HT-29 (cell line): ENCODE results near the gene NOC4L. TPM values are rescaled to one million over a fixed set of nuclear protein-coding genes. Genes with fewer than 3 reads are reported as not detected.
"Not testable (repeated sequence)": the region's sequence is repeated elsewhere in the genome, so short reads cannot be mapped to it uniquely, and the experiment has no call there.

Experiments
- DNase-seq: peaks from one replicate; pipeline ENCODE4 v3.0.0-alpha.2; 2015; ENCODE audit warnings: low spot score
- total RNA-seq: library from RNA; depleted of rRNA; stranded (reverse); fragments of >200 nt; shearing (Covaris generic); gene quantifications from 2 replicates; pipeline ENCODE4 v1.2.3, GENCODE V29; 2014

NOC4L gene
- total RNA-seq, 1 experiment from 2014 or later: 47.0 TPM

GRCh38 chr12:132123970-132124765, 20.1 kb upstream of the NOC4L start:
- no peak for DNase-seq

- no peak for DNase-seq
Observed at GRCh38 chr12:132124766-132125425, 19.4 kb upstream of the NOC4L start.

GRCh38 chr12:132125736-132126135, 18.5 kb upstream of the NOC4L start:
- DNase-seq: no peak

GRCh38 chr12:132127041-132127440, 17.2 kb upstream of the NOC4L start:
- DNase-seq: no peak

- DNase-seq: no peak
Observed at GRCh38 chr12:132129007-132129406, 15.2 kb upstream of the NOC4L start.

- DNase-seq: no peak
Observed at GRCh38 chr12:132130690-132131089, 13.6 kb upstream of the NOC4L start.

- DNase-seq: no peak
Observed at GRCh38 chr12:132131229-132131628, 13.0 kb upstream of the NOC4L start.

- no peak for DNase-seq
Observed at GRCh38 chr12:132131952-132132351, 12.3 kb upstream of the NOC4L start.

- no peak for DNase-seq
Observed at GRCh38 chr12:132132609-132133430, 11.4 kb upstream of the NOC4L start.

- DNase-seq: no peak
Observed at GRCh38 chr12:132133952-132134652, 10.2 kb upstream of the NOC4L start.

GRCh38 chr12:132134653-132135183, 9.5 kb upstream of the NOC4L start:
- DNase-seq: not testable (repeated sequence)

- not testable (repeated sequence) for DNase-seq
Observed at GRCh38 chr12:132136226-132136625, 8.0 kb upstream of the NOC4L start.

- DNase-seq: no peak
Observed at GRCh38 chr12:132137483-132138125, 6.7 kb upstream of the NOC4L start.

- DNase-seq: no peak
Observed at GRCh38 chr12:132138941-132139871, 5.1 kb upstream of the NOC4L start.

GRCh38 chr12:132139912-132140311, 4.3 kb upstream of the NOC4L start:
- DNase-seq: no peak

- no peak for DNase-seq
Observed at GRCh38 chr12:132140501-132140900, 3.8 kb upstream of the NOC4L start.

GRCh38 chr12:132140918-132141841, 3.1 kb upstream of the NOC4L start:
- DNase-seq: no peak

- DNase-seq: no peak
Observed at GRCh38 chr12:132141976-132142678, 2.1 kb upstream of the NOC4L start.
